K562 (cell line): ENCODE data around the gene AMFR. TPM values are rescaled to one million over a fixed set of nuclear protein-coding genes. Genes with fewer than 3 reads are reported as not detected.

Experiments used
- ATAC-seq: fragments of 200-7000 bp; cut with Tn5 transposase; 3 replicates; pipeline ENCODE4 v1.9.1; 2020; ENCODE audit warnings: moderate library complexity
- BruUV-seq: library from RNA; stranded (reverse); fragments of 400-500 nt; replicated peaks from 2 replicates; lab custom pipeline; 2021; lab: Mats Ljungman, UMichigan
- CTCF ChIA-PET: fragments of 300-600 bp; formaldehyde crosslinking; extraction: SDS; loops from one replicate; lab custom pipeline; 2021; ENCODE audit warnings: low intra/inter-chr PET ratio; lab: Yijun Ruan, JAX
- POLR2A ChIA-PET: fragments of 300-600, 350-650 bp; sonication (Branson Sonifier 250); formaldehyde crosslinking; extraction: SDS; loops from one replicate; lab custom pipeline; 2021; ENCODE audit warnings: antibody characterized with exemption, inconsistent platforms; lab: Yijun Ruan, JAX
- DNase-seq, 4 experiments: peaks; one replicate each; pipeline versions ENCODE4 v3.0.0 to v3.0.0-alpha.2; 2011 to 2018; ENCODE audit warnings: low spot score in 3 of 4, mixed read lengths in 3 of 4; ENCODE audit errors: extremely low read depth in 1 of 4
- FAIRE-seq: peaks from 2 replicates; lab custom pipeline; 2011; peaks lifted over from hg19 to GRCh38; lab: Jason Lieb, UNC
- H2AFZ ChIP-seq: 2 replicates; pipeline ENCODE4 v1.6.0; 2011; ENCODE audit warnings: low read depth, low read length, control low read depth, inconsistent platforms
- H3K27ac ChIP-seq: fragments of 200-600 bp; 3 replicates; pipeline ENCODE4 v1.8.0; 2011; ENCODE audit warnings: low read depth, mild to moderate bottlenecking, control low read depth, inconsistent platforms, low read length, moderate library complexity, mixed read lengths; ENCODE audit errors: extremely low read depth
- H3K27me3 ChIP-seq, 2 experiments: fragments of 300-600 bp in 1 of 2; 2 replicates in 1 of 2; 3 replicates in 1 of 2; pipeline versions ENCODE4 v1.6.0 to v1.8.0; 2011; ENCODE audit warnings: inconsistent platforms in 2 of 2, low read length in 2 of 2, mild to moderate bottlenecking in 1 of 2, mixed read lengths in 1 of 2, moderate library complexity in 1 of 2; ENCODE audit not compliant: control insufficient read depth in 2 of 2, insufficient read depth in 2 of 2
- H3K36me3 ChIP-seq: fragments of 300-600 bp; 3 replicates; pipeline ENCODE4 v1.8.0; 2011; ENCODE audit warnings: mild to moderate bottlenecking, low read length, inconsistent platforms; ENCODE audit not compliant: control insufficient read depth, insufficient read depth
- H3K4me1 ChIP-seq, 2 experiments: fragments of 200-600 bp in 1 of 2; replicated peaks in 1 of 2; 2 replicates in 1 of 2; 3 replicates in 1 of 2; pipeline versions ENCODE4 v1.5.1 to v1.8.0; 2011; ENCODE audit warnings: inconsistent platforms in 2 of 2, low read length in 2 of 2, mild to moderate bottlenecking in 1 of 2, mixed read lengths in 1 of 2, moderate library complexity in 1 of 2; ENCODE audit not compliant: control insufficient read depth in 2 of 2, insufficient read depth in 2 of 2
- H3K4me2 ChIP-seq: 2 replicates; pipeline ENCODE4 v1.6.1; 2011; ENCODE audit warnings: low read length, control low read depth, inconsistent platforms, mixed read lengths; ENCODE audit not compliant: insufficient read depth
- H3K4me3 ChIP-seq: fragments of 200-600 bp; sonication (generic), shearing (Covaris generic); 2 replicates; pipeline ENCODE4 v1.5.1; 2016; ENCODE audit warnings: control low read depth, inconsistent platforms
- H3K79me2 ChIP-seq: fragments of 200-600 bp; 3 replicates; pipeline ENCODE4 v1.8.0; 2011; ENCODE audit warnings: low read length, inconsistent platforms; ENCODE audit not compliant: control insufficient read depth, insufficient read depth
- H3K9ac ChIP-seq, 2 experiments: 2 replicates each; pipeline versions ENCODE4 v1.6.0 to v1.6.1; 2011; ENCODE audit warnings: low read depth in 2 of 2, low read length in 2 of 2, control low read depth in 1 of 2, inconsistent platforms in 1 of 2, mild to moderate bottlenecking in 1 of 2, mixed read lengths in 1 of 2; ENCODE audit not compliant: insufficient read depth in 1 of 2
- H3K9me1 ChIP-seq: one replicate; pipeline ENCODE4 v1.6.0; 2011; ENCODE audit warnings: inconsistent platforms, mild to moderate bottlenecking, low read length, moderate library complexity; ENCODE audit not compliant: control insufficient read depth, insufficient read depth
- H3K9me3 ChIP-seq: replicated peaks from 2 replicates; pipeline ENCODE4 v1.5.1; 2011; ENCODE audit warnings: low read depth, low read length, inconsistent platforms; ENCODE audit not compliant: control insufficient read depth, insufficient read depth
- H4K20me1 ChIP-seq: replicated peaks from 2 replicates; pipeline ENCODE4 v1.6.1; 2011; ENCODE audit warnings: low read length, inconsistent platforms, mixed read lengths; ENCODE audit not compliant: control insufficient read depth, insufficient read depth
- ATF1 ChIP-seq, 2 experiments: fragments of 450-650 bp in 1 of 2; IDR thresholded peaks; 2 replicates each; pipeline ENCODE4 v1.6.1; 2016; ENCODE audit warnings: missing compliant biosample characterization in 1 of 2, missing genetic modification characterization in 1 of 2
- CREBBP ChIP-seq: IDR thresholded peaks from one replicate; pipeline ENCODE4 v1.6.1; 2012; ENCODE audit warnings: low read depth, mild to moderate bottlenecking, control low read depth, inconsistent platforms, low read length
- DLX4 ChIP-seq: fragments of 250-450 bp; sonication (Bioruptor Pico); IDR thresholded peaks from 2 replicates; pipeline ENCODE4 v1.6.1; 2021; ENCODE audit warnings: mild to moderate bottlenecking
- GTF2F1 ChIP-seq: IDR thresholded peaks from 2 replicates; pipeline ENCODE4 v1.6.1; 2011; ENCODE audit warnings: low read depth, low read length, improper control_type of control experiment
- IRF2 ChIP-seq: sonication (generic); formaldehyde crosslinking; IDR thresholded peaks from 2 replicates; pipeline ENCODE4 v1.8.1; 2022; ENCODE audit warnings: mild to moderate bottlenecking, missing genetic modification reagents
- POLR2AphosphoS5 ChIP-seq: IDR thresholded peaks from 2 replicates; pipeline ENCODE4 v1.6.1; 2011; ENCODE audit warnings: mild to moderate bottlenecking, low read depth, low read length, moderate library complexity; ENCODE audit not compliant: control insufficient read depth, insufficient read depth
- TAF15 ChIP-seq: fragments of 200-400 bp; formaldehyde crosslinking; IDR thresholded peaks from 2 replicates; pipeline ENCODE4 v1.6.1; 2017; ENCODE audit warnings: mild to moderate bottlenecking, low read depth, low read length, moderate library complexity
- ZEB2 ChIP-seq: fragments of 450-650 bp; IDR thresholded peaks from 2 replicates; pipeline ENCODE4 v1.6.1; 2016
- ZNF766 ChIP-seq: fragments of 200-800 bp; sonication (Bioruptor generic); conservative IDR thresholded peaks from 2 replicates; pipeline ENCODE4 v1.6.1; 2016; ENCODE audit warnings: missing genetic modification characterization, missing compliant biosample characterization
- WGBS: fragments of 100-300 bp; shearing (Covaris generic); methylation state at CpG from one replicate; pipeline ENCODE4 v1.1.6; 2016; ENCODE audit warnings: low coverage, mixed read lengths; ENCODE audit not compliant: insufficient coverage; ENCODE audit errors: missing lambda C conversion rate; 5-methylcytosine and 5-hydroxymethylcytosine counted together
- in situ Hi-C: fragments of 300-500 bp; cut with MboI; formaldehyde crosslinking; loops from 4 replicates; pipeline ENCODE4 v1.15.0; 2018; ENCODE audit warnings: inconsistent platforms, mixed read lengths
- intact Hi-C: fragments of 100-400 bp; cut with micrococcal nuclease; formaldehyde crosslinking; loops from 2 replicates; pipeline ENCODE4 v1.14.2; 2022
- polyA plus RNA-seq, 8 experiments: library from polyadenylated mRNA; depleted of rRNA in 4 of 8; stranded (reverse) in 5 of 8; unstranded in 3 of 8; fragments of >200 nt; fragmentation: Nextera tagmentation in 2 of 8; fragmentation: Illumina TruSeq in 1 of 8; extraction: Ambion mirVana in 2 of 8; extraction: Trizol in 1 of 8; gene quantifications; 2 replicates each; pipeline versions ENCODE4 v1.2.1 to v1.2.3, GENCODE V29; 2011 to 2014; ENCODE audit warnings: inconsistent platforms in 1 of 8, missing spikeins in 1 of 8
- total RNA-seq, 7 experiments: library from RNA; depleted of rRNA in 6 of 7; stranded (reverse); fragments of >200 nt in 6 of 7; fragmentation: Illumina TruSeq in 2 of 7; extraction: Trizol in 2 of 7; gene quantifications; 2 replicates each; pipeline versions ENCODE4 v1.2.1 to v1.2.3, GENCODE V29; 2011 to 2021; ENCODE audit warnings: low replicate concordance in 1 of 7
- TF ChIP-seq, protein P1 (sequence below): fragments of 250-450 bp; sonication (Bioruptor Pico); IDR thresholded peaks from 2 replicates; pipeline ENCODE4 v1.5.0; 2021; ENCODE audit warnings: mild to moderate bottlenecking, borderline replicate concordance
- TF ChIP-seq, protein P2 (sequence below): fragments of 450-650 bp; conservative IDR thresholded peaks from 2 replicates; pipeline ENCODE4 v1.6.1; 2016; ENCODE audit warnings: missing genetic modification characterization, low read depth, mild to moderate bottlenecking, missing compliant biosample characterization, moderate library complexity

AMFR gene
- total and polyA plus RNA-seq, 9 of the 15 experiments (the other 6 are each of a cell fraction or from before 2014, with no cell fraction given), result 15.6 to 113 (median 58.4) TPM

DNA sequence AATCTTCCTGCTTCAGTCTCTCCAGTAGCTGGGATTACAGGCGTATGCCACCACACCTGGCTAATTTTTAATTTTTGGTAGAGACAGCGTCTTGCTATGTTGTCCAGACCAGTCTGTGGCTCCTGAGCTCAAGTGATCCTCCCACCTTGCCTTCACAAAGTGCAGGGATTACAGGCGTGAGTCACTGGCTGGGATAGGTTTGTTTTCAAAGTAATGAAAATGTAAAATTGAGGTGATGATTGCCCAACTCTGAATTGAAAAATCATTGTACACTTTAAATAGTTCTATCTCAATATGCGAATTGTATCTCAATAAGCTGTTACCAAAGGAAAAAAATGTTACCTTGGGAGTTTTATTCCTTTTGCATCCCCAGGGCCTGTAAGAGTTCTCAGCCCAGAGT is 1.2 kb upstream of the AMFR start:
- in situ Hi-C loops, result no loop called here
- Histone ChIP-seq H3K36me3 (peaks cover 28% of the 10 kb centered on the region), H3K79me2 (peaks cover 36% of the 10 kb centered on the region), H3K9me3 (no peaks in the 10 kb centered on the region), H3K27ac (no peak overlapping the region), H3K4me2 (no peak overlapping the region), H3K4me1 (peaks cover 20 to 33% of the 10 kb centered on the region in 2 experiments), H3K4me3 (no peak overlapping the region), H3K9me1 (no peaks in the 10 kb centered on the region), H3K27me3 (no peaks in the 10 kb centered on the region), H2AFZ (no peak overlapping the region), H4K20me1 (peaks cover 12% of the 10 kb centered on the region; the same call in 1 of the 2 replicates), H3K9ac (no peak overlapping the region)
- POLR2A ChIA-PET, result interaction anchor here (1.4 kb wide), 1 partner anchor 13 kb away, joined by 3 read pairs; no protein-coding TSS in a partner anchor
- TF ChIP-seq POLR2AphosphoS5 (no peak), CREBBP (no peak), ZNF766 (CRISPR knock-in tag) (no peak), ZEB2 (no peak), ATF1 (CRISPR knock-in tag; IDR thresholded peaks at IDR 0.05) (no peak), ATF1 (tag; IDR thresholded peaks at IDR 0.05) (no peak), IRF2 (CRISPR knock-in tag) (no peak), GTF2F1 (no peak), TAF15 (no peak), DLX4 (CRISPR knock-in tag) (no peak)
- TF ChIP-seq, protein P1, sequence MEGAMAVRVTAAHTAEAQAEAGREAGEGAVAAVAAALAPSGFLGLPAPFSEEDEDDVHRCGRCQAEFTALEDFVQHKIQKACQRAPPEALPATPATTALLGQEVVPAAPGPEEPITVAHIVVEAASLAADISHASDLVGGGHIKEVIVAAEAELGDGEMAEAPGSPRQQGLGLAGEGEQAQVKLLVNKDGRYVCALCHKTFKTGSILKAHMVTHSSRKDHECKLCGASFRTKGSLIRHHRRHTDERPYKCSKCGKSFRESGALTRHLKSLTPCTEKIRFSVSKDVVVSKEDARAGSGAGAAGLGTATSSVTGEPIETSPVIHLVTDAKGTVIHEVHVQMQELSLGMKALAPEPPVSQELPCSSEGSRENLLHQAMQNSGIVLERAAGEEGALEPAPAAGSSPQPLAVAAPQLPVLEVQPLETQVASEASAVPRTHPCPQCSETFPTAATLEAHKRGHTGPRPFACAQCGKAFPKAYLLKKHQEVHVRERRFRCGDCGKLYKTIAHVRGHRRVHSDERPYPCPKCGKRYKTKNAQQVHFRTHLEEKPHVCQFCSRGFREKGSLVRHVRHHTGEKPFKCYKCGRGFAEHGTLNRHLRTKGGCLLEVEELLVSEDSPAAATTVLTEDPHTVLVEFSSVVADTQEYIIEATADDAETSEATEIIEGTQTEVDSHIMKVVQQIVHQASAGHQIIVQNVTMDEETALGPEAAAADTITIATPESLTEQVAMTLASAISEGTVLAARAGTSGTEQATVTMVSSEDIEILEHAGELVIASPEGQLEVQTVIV (CRISPR knock-in tag), result no peak
- TF ChIP-seq, protein P2, sequence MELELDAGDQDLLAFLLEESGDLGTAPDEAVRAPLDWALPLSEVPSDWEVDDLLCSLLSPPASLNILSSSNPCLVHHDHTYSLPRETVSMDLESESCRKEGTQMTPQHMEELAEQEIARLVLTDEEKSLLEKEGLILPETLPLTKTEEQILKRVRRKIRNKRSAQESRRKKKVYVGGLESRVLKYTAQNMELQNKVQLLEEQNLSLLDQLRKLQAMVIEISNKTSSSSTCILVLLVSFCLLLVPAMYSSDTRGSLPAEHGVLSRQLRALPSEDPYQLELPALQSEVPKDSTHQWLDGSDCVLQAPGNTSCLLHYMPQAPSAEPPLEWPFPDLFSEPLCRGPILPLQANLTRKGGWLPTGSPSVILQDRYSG (tag), result no peak
- intact Hi-C loops, result loop anchor here (5.0 kb wide), 1 partner anchor 94 kb away; no protein-coding TSS in a partner anchor
- ATAC-seq, result no peak
- DNase-seq, result no peak
- WGBS, result 89% methylated on average over 4 of the region's 4 CpGs
- no TSS peak for BruUV-seq
- peak; percentile 56 for FAIRE-seq
- CTCF ChIA-PET, result no interaction called here
